Measurements from ENCODE around the gene FBN1.

DNA sequence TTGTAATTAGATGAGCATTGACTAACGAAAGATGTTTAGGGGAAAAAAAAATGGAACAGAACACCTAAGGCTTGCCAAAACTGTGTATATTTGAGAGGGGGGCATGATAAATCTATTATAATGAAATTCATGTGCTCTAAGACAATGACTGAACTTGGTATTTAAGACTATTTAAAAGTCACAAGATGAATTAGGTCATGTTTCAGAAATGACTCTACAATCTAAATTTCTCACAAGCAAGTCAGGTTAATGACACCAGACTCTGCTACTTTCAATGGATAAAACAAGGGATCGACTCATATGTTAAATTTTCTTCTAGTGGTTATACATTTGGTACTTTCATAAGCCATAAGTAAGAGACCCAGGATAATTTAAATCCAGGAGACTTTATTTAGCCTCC, 235.9 kb downstream of the FBN1 start:
- TF ChIP-seq POLR2A (IDR thresholded peaks at IDR 0.05), result no peak
- TF ChIP-seq CTCF (IDR thresholded peaks at IDR 0.05), result no peak
- no peak for TF ChIP-seq POLR2AphosphoS5 (IDR thresholded peaks at IDR 0.05)
- no peak for TF ChIP-seq EP300 (IDR thresholded peaks at IDR 0.05)

Data from sigmoid colon (tissue), 4 donors.